IMR-90 (cell line): Measurements from ENCODE around the gene TGDS.

Experiments used
- BHLHE40 ChIP-seq: fragments of 150-350 bp; IDR thresholded peaks from 2 replicates; pipeline ENCODE4 v1.6.1; 2016; ENCODE audit warnings: mild to moderate bottlenecking, low read depth, low read length
- CEBPB ChIP-seq: IDR thresholded peaks from 2 replicates; pipeline ENCODE4 v1.6.1; 2012; ENCODE audit warnings: low read depth, low read length, improper control_type of control experiment
- CHD1 ChIP-seq: IDR thresholded peaks from 2 replicates; pipeline ENCODE4 v1.6.1; 2012; ENCODE audit warnings: low read depth, low read length, improper control_type of control experiment
- CTCF ChIP-seq: conservative IDR thresholded peaks from 2 replicates; pipeline ENCODE4 v1.5.1; 2012; ENCODE audit warnings: mild to moderate bottlenecking, low read depth, low read length, improper control_type of control experiment
- FOS ChIP-seq: fragments of 150-350 bp; IDR thresholded peaks from 2 replicates; pipeline ENCODE4 v1.6.1; 2016; ENCODE audit warnings: low read depth, low read length
- MAFK ChIP-seq: IDR thresholded peaks from 2 replicates; pipeline ENCODE4 v1.6.1; 2012; ENCODE audit warnings: low read depth, low read length, improper control_type of control experiment
- MXI1 ChIP-seq: IDR thresholded peaks from 2 replicates; pipeline ENCODE4 v1.6.1; 2012; ENCODE audit warnings: low read depth, mild to moderate bottlenecking, low read length, moderate library complexity, borderline replicate concordance
- NFE2L2 ChIP-seq: fragments of 150-350 bp; IDR thresholded peaks from 2 replicates; pipeline ENCODE4 v1.6.1; 2016; ENCODE audit warnings: low read depth, mild to moderate bottlenecking, low read length
- POLR2A ChIP-seq: IDR thresholded peaks from 2 replicates; pipeline ENCODE4 v1.6.1; 2012; ENCODE audit warnings: mild to moderate bottlenecking, low read depth, low read length
- RAD21 ChIP-seq: IDR thresholded peaks from 2 replicates; pipeline ENCODE4 v1.6.1; 2012; ENCODE audit warnings: low read length, improper control_type of control experiment
- RCOR1 ChIP-seq: IDR thresholded peaks from 2 replicates; pipeline ENCODE4 v1.6.1; 2012; ENCODE audit warnings: mild to moderate bottlenecking, low read length, improper control_type of control experiment; ENCODE audit not compliant: insufficient replicate concordance
- RFX5 ChIP-seq: IDR thresholded peaks from 2 replicates; pipeline ENCODE4 v1.8.0; 2012; ENCODE audit warnings: low read depth, mild to moderate bottlenecking, low read length, moderate library complexity
- SMC3 ChIP-seq: fragments of 150-350 bp; IDR thresholded peaks from 2 replicates; pipeline ENCODE4 v1.6.1; 2016; ENCODE audit warnings: low read depth, mild to moderate bottlenecking, antibody characterized with exemption, low read length, moderate library complexity
- USF2 ChIP-seq: fragments of 150-350 bp; IDR thresholded peaks from 2 replicates; pipeline ENCODE4 v1.6.1; 2017; ENCODE audit warnings: mild to moderate bottlenecking, antibody characterized with exemption, low read length, low read depth

GRCh38 chr13:94560116-94560515, 35.8 kb downstream of the TGDS start:
- TF ChIP-seq USF2 (no peak), CTCF (no peak), POLR2A (no peak), RFX5 (no peak), CEBPB (no peak), RAD21 (no peak), SMC3 (no peak), NFE2L2 (no peak), BHLHE40 (no peak), MAFK (no peak), RCOR1 (no peak), CHD1 (no peak), FOS (no peak), MXI1 (no peak)
